GM21526 (cell line): ENCODE results near the gene KLF12.

ENCODE experiments used
- ATAC-seq: cut with Tn5 transposase; IDR thresholded peaks from one replicate; pipeline ENCODE4 v1.9.1; 2021; ENCODE audit warnings: moderate library complexity; ENCODE audit not compliant: unreplicated experiment, low FRiP score

KLF12 gene

DNA sequence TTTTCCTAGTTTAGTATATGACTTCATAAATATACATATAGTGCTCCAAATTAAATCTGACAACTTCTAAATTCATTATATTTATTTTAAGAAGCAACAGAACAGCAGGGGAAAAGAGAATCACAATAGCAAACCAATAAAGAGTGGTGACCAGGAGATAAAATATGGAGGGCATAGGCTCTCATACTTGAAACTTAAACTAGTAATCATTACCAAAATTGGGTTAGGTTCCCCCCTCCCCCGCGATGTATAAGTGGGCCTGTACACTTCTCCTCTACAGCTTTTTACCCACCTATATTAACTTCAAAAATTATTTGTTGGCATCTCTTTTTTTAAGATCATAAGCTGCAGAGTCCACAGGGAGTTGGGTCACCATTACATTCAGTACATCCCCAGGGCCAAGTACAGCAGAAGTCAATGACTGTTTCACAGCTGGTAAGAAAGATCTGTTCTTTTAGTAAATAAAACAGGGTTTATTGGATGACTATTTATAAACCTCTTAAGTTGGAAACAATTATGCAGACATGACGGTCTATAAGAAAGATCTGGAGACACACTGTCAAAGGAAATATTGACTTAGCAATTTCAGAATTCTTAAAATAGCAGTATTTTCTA, 29.4 kb downstream of the KLF12 start:
- ATAC-seq = no peak

DNA sequence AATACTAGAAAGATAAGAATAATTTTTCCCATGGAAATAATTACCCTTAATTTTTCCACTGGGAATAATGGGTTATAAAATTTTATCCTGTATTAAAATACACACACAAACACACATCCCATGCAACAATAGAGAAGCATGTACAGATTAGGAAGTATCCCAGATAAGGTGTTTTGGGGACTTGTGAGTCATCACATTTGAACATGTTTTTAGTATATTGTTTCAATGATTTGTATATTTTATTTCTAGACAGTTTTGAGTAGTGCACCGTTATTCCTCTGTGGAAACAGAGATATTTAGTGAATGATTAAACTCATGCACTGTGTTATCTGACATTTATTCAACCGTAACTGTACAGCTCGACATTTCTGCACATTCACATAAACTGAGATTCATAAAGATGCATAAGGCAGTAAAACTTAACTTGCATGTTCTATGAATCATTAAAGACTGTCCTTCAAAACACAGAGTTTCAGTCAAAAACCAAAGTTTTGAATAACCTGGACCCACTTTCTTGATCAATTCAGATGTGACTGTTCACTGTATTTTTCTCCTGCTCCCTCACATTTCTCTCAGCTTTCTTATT, 30.1 kb downstream of the KLF12 start:
- no peak for ATAC-seq

DNA sequence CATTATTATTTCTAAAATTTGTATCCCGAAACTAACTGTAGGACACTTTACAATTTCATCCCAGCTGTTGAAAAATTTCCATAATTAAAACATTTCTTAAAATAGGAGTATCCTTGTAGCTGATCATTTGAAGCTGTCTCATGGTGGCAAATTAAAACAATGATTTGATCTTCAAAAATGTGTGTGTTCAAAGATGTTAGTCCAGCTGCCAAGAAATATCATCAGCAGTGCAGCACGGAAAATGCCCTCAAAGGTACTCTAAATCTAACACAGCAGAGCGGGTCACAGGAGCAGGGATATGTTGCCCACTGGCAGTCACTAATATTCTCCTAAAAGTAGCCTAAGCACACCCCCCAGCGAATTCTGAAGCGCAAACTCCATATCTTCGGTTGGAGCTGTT, 31.0 kb downstream of the KLF12 start:
- ATAC-seq = no peak

- ATAC-seq = no peak
Observed at GRCh38 chr13:74102691-74103090, 31.5 kb downstream of the KLF12 start.

DNA sequence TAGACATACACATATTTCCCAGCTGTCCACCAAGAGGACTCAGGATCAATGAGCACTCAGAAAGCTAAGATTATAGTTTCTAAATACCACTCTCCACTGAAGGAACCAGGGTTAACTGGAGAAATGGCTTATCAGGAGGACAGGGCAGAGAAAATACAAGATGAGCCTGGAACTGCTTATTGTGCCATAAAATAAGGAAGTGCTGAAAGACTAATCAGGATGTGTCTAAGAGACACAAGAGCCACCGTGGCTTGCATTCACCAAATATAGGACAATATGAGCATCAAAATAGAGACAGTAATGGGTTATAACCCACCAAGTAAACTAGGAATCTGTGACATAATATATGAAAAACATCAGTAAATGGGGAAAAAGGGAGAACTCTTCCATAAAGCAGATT, 32.8 kb downstream of the KLF12 start:
- no peak for ATAC-seq

DNA sequence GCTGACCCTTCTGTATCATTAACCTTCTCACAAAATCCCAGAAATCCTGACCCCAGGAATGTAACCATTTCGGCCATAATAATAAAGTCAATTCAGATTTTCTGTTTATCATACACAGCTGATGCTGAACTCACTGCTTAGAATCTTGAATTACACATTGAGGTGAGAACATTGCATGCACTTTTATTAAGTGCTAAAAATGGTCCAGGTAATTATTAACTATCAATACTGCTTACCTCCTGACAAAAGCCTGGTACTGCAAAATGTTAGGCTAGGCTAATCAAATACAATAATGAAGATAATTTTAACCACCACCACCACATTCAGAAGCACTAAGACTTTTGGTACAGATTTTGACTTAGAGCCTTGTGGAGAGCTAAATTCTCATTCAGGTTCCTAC, 36.1 kb downstream of the KLF12 start:
- ATAC-seq = no peak

DNA sequence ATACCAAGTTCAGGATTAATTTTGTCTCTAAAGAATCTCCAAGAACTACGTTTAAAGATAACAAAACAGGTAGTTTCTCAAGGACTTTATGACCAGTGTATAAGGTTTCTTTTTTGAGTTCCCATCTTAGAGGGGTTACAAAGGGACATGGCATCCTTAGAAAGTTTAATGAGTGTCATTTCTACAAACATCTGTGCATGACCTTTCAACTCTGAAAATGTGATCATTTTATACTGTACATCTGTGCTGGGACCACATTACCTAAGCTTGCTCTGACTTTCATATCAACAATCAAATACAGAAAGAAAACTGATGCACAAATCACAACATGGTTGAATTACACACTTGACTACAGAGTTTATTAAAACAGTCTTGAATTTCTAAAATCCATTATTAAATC, 37.1 kb downstream of the KLF12 start:
- ATAC-seq = no peak

DNA sequence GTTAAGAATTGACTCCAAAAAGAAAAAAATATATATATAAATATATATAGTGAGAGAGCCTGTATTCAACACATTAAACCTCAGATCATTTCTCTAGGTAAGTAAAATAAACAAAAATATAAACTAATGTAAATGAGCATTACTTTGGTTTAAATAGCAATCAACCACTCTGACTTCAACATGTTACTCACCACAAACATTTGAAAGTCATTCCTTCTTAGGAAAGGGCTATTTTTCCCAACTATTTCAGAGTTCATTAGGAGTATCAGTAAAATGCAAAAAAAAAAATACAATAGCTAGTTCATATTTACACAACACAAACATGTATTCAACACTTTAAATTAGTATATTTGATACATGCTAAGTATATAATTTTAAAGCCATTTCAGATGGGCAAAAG, 40.5 kb downstream of the KLF12 start:
- no peak for ATAC-seq

GRCh38 chr13:74092711-74093110, 41.5 kb downstream of the KLF12 start:
- no peak for ATAC-seq

- ATAC-seq = no peak
Observed at GRCh38 chr13:74090869-74091605, 43.2 kb downstream of the KLF12 start.

GRCh38 chr13:74090397-74090796, 43.8 kb downstream of the KLF12 start:
- ATAC-seq = no peak

- ATAC-seq = no peak
Observed at GRCh38 chr13:74087357-74087756, 46.8 kb downstream of the KLF12 start.
